ENCODE measurements around the gene PRPF38B. TPM values are rescaled to one million over a fixed set of nuclear protein-coding genes. Genes with fewer than 3 reads are reported as not detected.
"Not testable (repeated sequence)": the region's sequence is repeated elsewhere in the genome, so short reads cannot be mapped to it uniquely, and the experiment has no call there.

The PRPF38B gene
- total RNA-seq, 1 experiment from 2014 or later = 50.5 TPM

DNA sequence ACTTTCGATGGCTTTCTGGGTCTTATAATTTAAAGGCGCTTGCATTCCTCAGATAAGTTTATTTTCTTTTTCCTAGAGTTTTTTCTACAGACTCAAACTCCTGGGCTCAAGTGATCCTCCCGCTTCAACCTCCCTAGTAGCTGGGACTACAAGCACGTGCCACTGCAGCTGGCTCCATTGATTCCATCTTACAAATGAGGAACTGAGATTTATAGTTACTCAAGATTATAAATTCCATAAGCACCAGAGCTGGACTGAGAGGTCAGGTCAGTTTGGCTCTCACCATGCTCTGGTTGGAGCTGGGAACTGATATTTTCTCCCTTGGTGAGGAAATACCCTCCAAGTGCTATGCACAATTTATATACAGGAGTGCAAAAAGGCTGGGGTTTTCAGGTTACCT, 13.4 kb upstream of the PRPF38B start:
- ChIA-PET POLR2A (interaction anchor here (0.5 to 2.1 kb wide), 3 partner anchors 13 to 119 kb away, joined by 3 to 9 read pairs (median 7); partner anchors contain the start of gene PRPF38B), CTCF (no interaction called here)
- H3K36me3 Mint-ChIP-seq = peaks cover 7% of the 10 kb centered on the region
- no peak for ATAC-seq
- peaks cover 12% of the 10 kb centered on the region for H3K9me3 Mint-ChIP-seq
- no peak for DNase-seq (ENCODE audit: low spot score)
- H3K4me3 Mint-ChIP-seq = no peak overlapping the region
- TF ChIP-seq, protein P1, sequence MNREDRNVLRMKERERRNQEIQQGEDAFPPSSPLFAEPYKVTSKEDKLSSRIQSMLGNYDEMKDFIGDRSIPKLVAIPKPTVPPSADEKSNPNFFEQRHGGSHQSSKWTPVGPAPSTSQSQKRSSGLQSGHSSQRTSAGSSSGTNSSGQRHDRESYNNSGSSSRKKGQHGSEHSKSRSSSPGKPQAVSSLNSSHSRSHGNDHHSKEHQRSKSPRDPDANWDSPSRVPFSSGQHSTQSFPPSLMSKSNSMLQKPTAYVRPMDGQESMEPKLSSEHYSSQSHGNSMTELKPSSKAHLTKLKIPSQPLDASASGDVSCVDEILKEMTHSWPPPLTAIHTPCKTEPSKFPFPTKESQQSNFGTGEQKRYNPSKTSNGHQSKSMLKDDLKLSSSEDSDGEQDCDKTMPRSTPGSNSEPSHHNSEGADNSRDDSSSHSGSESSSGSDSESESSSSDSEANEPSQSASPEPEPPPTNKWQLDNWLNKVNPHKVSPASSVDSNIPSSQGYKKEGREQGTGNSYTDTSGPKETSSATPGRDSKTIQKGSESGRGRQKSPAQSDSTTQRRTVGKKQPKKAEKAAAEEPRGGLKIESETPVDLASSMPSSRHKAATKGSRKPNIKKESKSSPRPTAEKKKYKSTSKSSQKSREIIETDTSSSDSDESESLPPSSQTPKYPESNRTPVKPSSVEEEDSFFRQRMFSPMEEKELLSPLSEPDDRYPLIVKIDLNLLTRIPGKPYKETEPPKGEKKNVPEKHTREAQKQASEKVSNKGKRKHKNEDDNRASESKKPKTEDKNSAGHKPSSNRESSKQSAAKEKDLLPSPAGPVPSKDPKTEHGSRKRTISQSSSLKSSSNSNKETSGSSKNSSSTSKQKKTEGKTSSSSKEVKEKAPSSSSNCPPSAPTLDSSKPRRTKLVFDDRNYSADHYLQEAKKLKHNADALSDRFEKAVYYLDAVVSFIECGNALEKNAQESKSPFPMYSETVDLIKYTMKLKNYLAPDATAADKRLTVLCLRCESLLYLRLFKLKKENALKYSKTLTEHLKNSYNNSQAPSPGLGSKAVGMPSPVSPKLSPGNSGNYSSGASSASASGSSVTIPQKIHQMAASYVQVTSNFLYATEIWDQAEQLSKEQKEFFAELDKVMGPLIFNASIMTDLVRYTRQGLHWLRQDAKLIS (CRISPR knock-in tag; IDR thresholded peaks at IDR 0.05; ENCODE audit: borderline replicate concordance) = no peak
- no peak for TF ChIP-seq IRF2 (CRISPR knock-in tag; IDR thresholded peaks at IDR 0.05; ENCODE audit: borderline replicate concordance, low read depth)
- TF ChIP-seq USF2 (CRISPR knock-in tag; IDR thresholded peaks at IDR 0.05) = no peak
- no peak for TF ChIP-seq ZNF263 (CRISPR knock-in tag; IDR thresholded peaks at IDR 0.05; ENCODE audit: low read depth)
- TF ChIP-seq ZNF416 (CRISPR knock-in tag; IDR thresholded peaks at IDR 0.05) = no peak
- no peak for TF ChIP-seq FOXP1 (CRISPR knock-in tag; IDR thresholded peaks at IDR 0.05; ENCODE audit: borderline replicate concordance)
- TF ChIP-seq ZNF671 (CRISPR knock-in tag; IDR thresholded peaks at IDR 0.05) = no peak
- no peak for TF ChIP-seq ELF4 (CRISPR knock-in tag; IDR thresholded peaks at IDR 0.05; ENCODE audit: low read depth)
- TF ChIP-seq SP1 (CRISPR knock-in tag; conservative IDR thresholded peaks at IDR 0.05) = no peak
- no peak for TF ChIP-seq ZNF425 (CRISPR knock-in tag; conservative IDR thresholded peaks at IDR 0.05)
- no peak for TF ChIP-seq NR1H2 (CRISPR knock-in tag; IDR thresholded peaks at IDR 0.05)
- TF ChIP-seq ESRRA (CRISPR knock-in tag; IDR thresholded peaks at IDR 0.05; ENCODE audit: borderline replicate concordance) = no peak
- no peak for TF ChIP-seq PRRX2 (CRISPR knock-in tag; IDR thresholded peaks at IDR 0.05)
- no peak for TF ChIP-seq ZNF232 (CRISPR knock-in tag; IDR thresholded peaks at IDR 0.05)
- no peak for TF ChIP-seq TP53 (CRISPR knock-in tag; IDR thresholded peaks at IDR 0.05)
- H3K27ac Mint-ChIP-seq = no peak overlapping the region
- no peaks in the 10 kb centered on the region for H3K27me3 Mint-ChIP-seq (ENCODE audit: low read depth)
- H3K4me1 Mint-ChIP-seq = peaks cover 9% of the 10 kb centered on the region

DNA sequence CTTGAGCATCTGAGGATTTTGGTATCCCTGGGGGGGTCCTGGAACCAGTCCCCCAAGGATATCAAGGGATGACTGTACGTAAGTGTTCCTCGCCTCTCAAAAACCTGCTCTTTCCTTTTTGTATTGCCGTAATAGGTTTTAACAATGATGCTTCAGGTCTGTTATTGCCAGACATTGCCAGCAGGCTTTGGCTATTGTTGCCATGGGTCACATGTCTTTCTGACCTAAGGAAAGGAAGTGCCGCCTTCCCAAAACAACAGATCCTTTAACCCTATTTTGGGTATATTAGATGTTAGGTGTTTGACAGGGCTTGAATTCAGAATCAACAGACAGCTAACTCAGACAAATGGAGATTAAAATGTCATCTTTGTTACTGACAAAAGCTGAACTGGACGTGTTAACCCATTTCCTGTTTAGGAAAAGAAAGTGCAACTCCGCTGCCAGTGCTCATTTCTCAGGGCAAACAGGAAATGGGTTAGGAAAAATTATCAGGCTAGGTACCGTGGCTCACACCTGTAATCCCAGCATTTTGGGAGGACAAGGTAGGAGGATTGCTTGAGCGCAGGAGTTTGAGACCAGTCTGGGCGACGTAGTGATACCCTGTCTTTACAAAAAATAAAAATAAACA, 12.4 kb upstream of the PRPF38B start:
- Mint-ChIP-seq H3K27ac (no peak overlapping the region), H3K4me3 (no peak overlapping the region), H3K27me3 (ENCODE audit: low read depth) (no peaks in the 10 kb centered on the region), H3K36me3 (peaks cover 3% of the 10 kb centered on the region), H3K4me1 (peaks cover 9% of the 10 kb centered on the region), H3K9me3 (peaks cover 4% of the 10 kb centered on the region)
- no peak for DNase-seq (ENCODE audit: low spot score)
- ATAC-seq = no peak
- ChIA-PET POLR2A (interaction anchor here (2.1 kb wide), 1 partner anchor 12 kb away, joined by 9 read pairs; the partner anchor contains the start of gene PRPF38B), CTCF (no interaction called here)
- TF ChIP-seq KAT7 (CRISPR knock-in tag; IDR thresholded peaks at IDR 0.05; ENCODE audit: borderline replicate concordance) (no peak), USF2 (CRISPR knock-in tag; IDR thresholded peaks at IDR 0.05) (peak; percentile 25; the same call in 1 of the 2 replicates)

- H3K9me3 Mint-ChIP-seq; CTCF ChIA-PET; H3K27me3 Mint-ChIP-seq (ENCODE audit: low read depth); H3K36me3 Mint-ChIP-seq; DNase-seq (ENCODE audit: low spot score); H3K4me3 Mint-ChIP-seq: not testable (repeated sequence)
- peak overlapping the region; percentile 48 for H3K27ac Mint-ChIP-seq
- H3K4me1 Mint-ChIP-seq = peaks cover 14% of the 10 kb centered on the region
- POLR2A ChIA-PET = interaction anchor here (0.6 to 2.1 kb wide), 2 partner anchors 11 to 418 kb away, joined by 3 to 19 read pairs; partner anchors contain the start of gene PRPF38B
- ATAC-seq = peak; percentile 54
Observed at GRCh38 chr1:108681701-108682100, 10.4 kb upstream of the PRPF38B start.

Measured in WTC11 (cell line).